ENCODE measurements around the gene VIPR1.

The VIPR1 gene

GRCh38 chr3:42502429-42503250 is at the start of gene VIPR1:
TSS of gene VIPR1 (plus strand) at chr3:42502643. CDS start at chr3:42502736, 93 bp downstream.
- in situ Hi-C loops (cut with MboI; ENCODE audit: low sequenced_read_pairs): no loop called here

- in situ Hi-C loops (cut with MboI; ENCODE audit: low sequenced_read_pairs): no loop called here
These were observed 46.2 kb upstream of the VIPR1 start for GRCh38 chr3:42456211-42456610.

DNA sequence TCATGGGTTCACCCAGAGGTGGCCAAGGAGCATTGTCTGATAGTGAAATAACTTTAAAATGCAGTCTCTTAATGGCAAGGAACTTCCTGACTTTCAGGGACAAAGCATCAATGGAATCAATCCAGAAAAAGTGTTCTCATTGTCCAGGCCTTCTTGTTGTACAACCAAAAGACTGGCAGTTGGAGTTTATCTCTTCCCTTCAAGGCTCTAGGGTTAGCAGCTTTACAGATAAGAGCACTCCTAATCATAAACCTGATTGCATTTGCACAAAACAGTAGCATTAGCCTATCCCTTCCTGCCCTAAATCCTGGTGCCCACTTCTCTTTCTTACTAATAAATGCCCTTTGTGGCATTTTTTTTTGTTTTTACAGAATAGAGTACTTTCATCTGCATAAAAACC is 43.3 kb upstream of the VIPR1 start:
- in situ Hi-C loops (cut with MboI; ENCODE audit: low sequenced_read_pairs): no loop called here

DNA sequence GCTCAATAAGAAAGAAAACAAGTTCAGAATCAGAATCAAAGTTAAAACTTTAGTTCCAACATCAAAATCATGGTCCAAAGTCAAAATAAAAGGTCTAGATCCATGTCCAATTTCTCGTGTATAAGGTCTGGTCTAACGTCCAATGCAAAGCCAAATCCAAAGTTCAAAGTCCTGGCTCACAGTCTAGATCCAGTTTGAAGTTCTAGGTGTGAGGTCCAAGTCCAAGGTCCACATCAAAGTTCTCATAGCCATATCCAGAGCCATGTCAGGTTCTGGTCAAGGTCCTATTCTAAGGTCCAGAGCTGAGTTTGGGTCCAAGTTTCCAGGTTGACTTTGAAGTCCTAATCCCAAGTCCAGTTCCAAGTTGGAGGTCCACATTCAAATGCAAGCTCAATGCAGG is 40.7 kb upstream of the VIPR1 start:
- in situ Hi-C loops (cut with MboI; ENCODE audit: low sequenced_read_pairs): no loop called here

DNA sequence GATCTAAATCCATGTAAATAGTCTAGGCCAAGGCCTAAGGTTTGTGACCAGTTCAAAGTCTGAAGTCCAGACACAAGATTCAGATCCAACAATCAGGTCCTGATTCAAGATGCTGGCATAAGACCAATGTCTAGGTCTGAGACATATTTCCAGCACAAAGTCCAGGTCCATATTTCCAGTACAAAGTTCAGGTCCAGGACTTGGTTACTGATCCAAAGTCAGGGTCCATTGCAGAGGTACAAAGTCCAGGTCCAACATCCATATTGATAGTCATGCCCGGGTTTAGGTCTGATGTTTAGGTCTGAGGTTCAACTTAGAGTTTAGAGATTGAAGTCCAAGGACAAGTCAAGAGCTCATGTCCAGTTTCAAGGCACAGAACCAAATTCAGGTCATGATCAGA is 39.4 kb upstream of the VIPR1 start:
- in situ Hi-C loops (cut with MboI; ENCODE audit: low sequenced_read_pairs): no loop called here

GRCh38 chr3:42468111-42468510 is 34.3 kb upstream of the VIPR1 start:
- in situ Hi-C loops (cut with MboI; ENCODE audit: low sequenced_read_pairs): no loop called here

- in situ Hi-C loops (cut with MboI; ENCODE audit: low sequenced_read_pairs): no loop called here
These were observed 29.9 kb upstream of the VIPR1 start for GRCh38 chr3:42472555-42472954.

- in situ Hi-C loops (cut with MboI; ENCODE audit: low sequenced_read_pairs): no loop called here
These were observed 29.1 kb upstream of the VIPR1 start for GRCh38 chr3:42473083-42473932.

GRCh38 chr3:42476225-42477125 is 26.0 kb upstream of the VIPR1 start:
- in situ Hi-C loops (cut with MboI; ENCODE audit: low sequenced_read_pairs): no loop called here

DNA sequence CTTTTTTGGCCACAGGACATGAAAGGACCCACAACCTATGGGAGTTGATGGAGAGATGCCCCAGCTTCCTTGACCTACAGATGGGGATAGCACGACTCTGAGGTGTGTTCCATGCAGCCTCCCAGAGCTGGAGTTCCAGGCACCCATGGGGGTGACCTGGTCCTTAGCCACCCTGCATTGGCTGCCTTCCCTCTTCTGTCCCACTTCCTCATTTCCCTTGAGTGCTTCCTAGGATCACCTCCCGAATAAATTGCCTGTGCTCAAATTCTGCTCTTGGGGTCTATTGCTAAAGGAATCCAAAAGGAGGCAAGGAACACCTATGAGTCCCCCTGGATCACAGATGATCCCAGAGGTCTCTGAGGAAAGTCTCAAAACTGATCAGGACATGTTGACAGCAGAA is 24.7 kb upstream of the VIPR1 start:
- in situ Hi-C loops (cut with MboI; ENCODE audit: low sequenced_read_pairs): no loop called here

- in situ Hi-C loops (cut with MboI; ENCODE audit: low sequenced_read_pairs): no loop called here
These were observed 23.6 kb upstream of the VIPR1 start for GRCh38 chr3:42478830-42479229.

DNA sequence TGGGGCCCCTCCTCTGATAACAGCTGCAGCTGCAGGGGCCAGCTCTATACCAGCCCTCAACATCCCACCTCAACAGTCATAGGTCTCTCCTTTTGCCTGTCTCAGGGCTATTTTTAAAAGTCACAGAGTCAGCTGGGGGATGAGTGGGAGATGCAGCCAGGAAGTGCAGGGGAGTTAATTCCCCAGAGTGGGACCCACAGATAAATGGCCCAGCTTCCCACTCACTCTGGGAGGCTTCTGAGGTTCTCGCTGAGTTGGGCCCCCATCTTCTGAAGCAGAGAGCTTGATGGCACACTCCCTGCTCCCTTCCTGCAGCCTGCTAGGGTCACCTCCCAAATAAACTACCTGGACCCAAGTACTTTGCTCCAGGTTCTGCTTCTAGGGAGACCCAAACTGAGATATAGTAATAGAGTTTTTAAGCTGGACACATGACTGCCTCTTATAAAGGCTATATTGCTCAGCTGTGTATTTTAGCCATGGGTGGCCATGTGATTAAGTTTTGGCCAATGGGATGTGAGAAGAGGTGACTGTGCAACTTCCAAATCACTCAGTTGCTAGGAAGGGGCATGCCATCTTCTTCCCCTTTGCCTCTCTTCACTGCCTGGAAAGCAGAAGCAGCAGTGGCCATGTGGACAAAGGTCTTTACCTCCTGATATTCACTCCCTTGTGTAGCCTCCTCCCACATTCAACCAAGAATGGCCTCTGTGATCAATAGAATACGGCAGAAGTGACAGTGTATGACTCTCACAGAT is 15.5 kb upstream of the VIPR1 start:
- in situ Hi-C loops (cut with MboI; ENCODE audit: low sequenced_read_pairs): no loop called here

GRCh38 chr3:42488687-42489086 is 13.8 kb upstream of the VIPR1 start:
- in situ Hi-C loops (cut with MboI; ENCODE audit: low sequenced_read_pairs): no loop called here

DNA sequence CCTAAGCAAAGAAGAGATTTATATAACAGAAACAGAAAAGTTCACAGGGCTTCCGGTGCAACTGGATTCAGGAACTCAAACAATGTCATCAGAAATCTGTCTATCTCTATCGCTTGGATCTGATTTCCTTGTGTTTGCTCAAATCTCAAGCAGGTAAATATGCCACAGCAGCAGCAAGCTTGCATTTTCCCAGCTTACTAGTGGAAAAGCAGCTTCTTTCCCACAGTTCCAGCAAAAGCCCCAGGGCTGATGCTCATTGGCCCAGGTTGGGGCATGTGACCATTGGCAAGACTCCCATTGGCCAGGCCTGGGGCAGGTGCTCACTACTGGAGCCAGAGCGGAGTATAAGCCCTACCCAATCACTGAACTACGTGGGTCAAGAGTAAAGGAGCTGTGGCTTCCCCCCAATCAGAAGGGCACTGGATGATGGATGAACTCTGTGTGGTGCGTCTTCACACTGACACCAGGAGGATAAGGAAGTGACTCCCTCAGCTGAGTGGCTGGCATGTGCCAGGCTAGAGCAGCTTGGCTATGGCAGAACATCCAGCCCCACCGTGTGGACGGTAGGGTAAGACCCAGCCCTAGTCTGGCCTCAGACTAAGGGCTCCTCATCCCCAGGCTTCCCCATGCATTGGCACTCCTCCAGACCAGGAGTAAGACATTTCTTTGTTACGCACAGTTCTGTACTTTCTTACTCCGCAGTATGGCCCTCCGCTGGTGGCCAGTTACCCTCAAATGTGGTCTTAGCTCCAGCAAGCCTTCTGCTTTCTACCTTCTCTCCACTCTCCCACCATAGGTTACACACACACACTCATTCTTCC is 13.1 kb upstream of the VIPR1 start:
- in situ Hi-C loops (cut with MboI; ENCODE audit: low sequenced_read_pairs): no loop called here

- in situ Hi-C loops (cut with MboI; ENCODE audit: low sequenced_read_pairs): no loop called here
These were observed 12.6 kb upstream of the VIPR1 start for GRCh38 chr3:42489937-42490227.

- in situ Hi-C loops (cut with MboI; ENCODE audit: low sequenced_read_pairs): no loop called here
These were observed 12.2 kb upstream of the VIPR1 start for GRCh38 chr3:42490243-42490642.

DNA sequence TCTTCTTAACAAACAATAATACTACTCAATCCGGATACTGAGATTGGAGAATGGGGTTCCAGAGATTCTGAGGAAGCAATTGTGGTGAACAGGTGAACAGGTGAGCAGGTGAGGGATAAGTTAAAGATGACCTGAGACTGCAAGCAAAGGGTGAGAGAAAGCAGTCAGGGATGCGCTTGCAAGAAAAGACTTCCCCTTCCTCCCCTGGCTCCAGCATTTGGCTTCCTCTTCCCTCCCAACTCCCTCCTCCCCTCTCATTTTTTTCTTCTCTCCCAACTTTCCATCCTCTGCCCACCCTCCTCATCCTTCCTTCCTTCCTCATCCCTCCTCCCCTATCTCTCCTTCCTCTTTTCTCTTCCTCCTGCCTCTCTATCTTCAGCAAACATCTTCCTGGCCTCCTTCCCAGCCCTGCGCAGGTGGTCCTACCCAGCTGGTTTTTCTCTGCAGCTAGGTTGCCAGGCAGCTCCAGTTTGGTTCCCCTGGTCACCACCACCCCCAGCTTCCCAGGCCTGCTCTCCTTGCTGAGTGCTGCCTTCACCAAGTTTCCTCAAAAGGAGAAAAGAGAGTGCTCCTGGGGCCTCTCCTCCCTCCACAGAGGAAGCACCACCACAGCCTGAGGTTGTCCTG is 10.4 kb upstream of the VIPR1 start:
- in situ Hi-C loops (cut with MboI; ENCODE audit: low sequenced_read_pairs): no loop called here

DNA sequence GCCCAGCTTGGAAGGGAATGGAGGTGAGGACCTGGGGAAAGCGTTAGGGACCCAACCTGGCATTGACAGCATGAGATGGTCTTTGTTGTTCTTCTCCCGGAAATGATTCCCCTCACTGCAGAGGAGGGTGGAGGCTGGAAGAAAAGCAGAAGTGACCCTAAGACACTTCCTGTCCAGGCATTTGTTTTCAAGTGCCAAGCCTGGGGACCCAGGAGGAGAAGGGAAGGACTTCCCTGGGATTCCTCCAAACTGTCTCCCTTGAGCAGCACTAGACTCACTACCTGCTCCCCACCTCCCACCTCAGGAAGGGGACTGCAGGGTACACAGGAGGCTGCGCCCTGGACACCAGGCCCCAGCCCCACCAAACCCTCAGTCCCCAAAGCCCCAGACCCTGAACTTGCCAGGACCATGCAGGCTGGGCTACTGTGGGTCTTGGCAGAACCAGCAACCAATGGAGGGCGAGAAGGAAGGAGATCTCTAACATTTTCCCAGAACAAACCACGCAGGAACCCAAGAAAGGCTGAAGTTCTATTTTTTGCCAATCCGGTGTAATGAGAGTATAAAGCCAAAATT is 9.8 kb upstream of the VIPR1 start:
- in situ Hi-C loops (cut with MboI; ENCODE audit: low sequenced_read_pairs): no loop called here

Data from HL-60/S4 (cell line).